ENCODE data around the gene CYP26B1. TPM values are rescaled to one million over a fixed set of nuclear protein-coding genes. Genes with fewer than 3 reads are reported as not detected.

CYP26B1 gene
- total and polyA plus RNA-seq, 2 of the 8 experiments (the other 6 are each of a cell fraction or from before 2014, with no cell fraction given) = 0.06 to 0.69 TPM

DNA sequence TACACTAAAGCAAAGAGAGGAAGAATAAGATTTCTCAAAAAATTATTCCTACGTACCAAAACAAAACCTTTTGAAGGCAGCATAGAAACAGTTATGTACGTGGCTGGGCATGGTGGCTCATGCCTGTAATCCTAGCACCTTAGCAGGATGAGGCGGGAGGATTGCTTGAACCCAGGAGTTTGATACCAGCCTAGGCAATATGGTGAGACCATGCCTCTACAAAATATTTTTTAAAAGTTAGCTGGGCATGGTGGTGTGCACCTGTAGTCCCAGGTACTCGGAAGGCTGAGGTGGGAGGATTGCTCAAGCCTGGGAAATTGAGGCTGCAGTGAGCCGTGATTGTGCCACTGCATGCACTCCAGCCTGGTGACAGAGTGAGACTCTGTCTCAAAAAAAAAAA is 14.9 kb upstream of the CYP26B1 start:
- TF ChIP-seq EGR1 (IDR thresholded peaks at IDR 0.05; ENCODE audit: borderline replicate concordance, low read depth, low read length) (no peak), EP300 (IDR thresholded peaks at IDR 0.05; ENCODE audit: borderline replicate concordance in 1 of 2, low read depth in 2 of 2, low read length in 2 of 2) (no peak), SP2 (IDR thresholded peaks at IDR 0.05; ENCODE audit: low read length) (no peak)
- no peak overlapping the region for H2BK5ac ChIP-seq (ENCODE audit: low read depth, low read length)
- H3K56ac ChIP-seq (replicated peaks; ENCODE audit: insufficient read length, low read depth, low read length) = no peak overlapping the region
- FAIRE-seq (no peak), DNase-seq (ENCODE audit: low read depth in 1 of 2, low spot score in 2 of 2) (no peak)
- no peaks in the 10 kb centered on the region for H3K79me1 ChIP-seq (ENCODE audit: low read depth, low read length)
- H3K4me3 ChIP-seq (ENCODE audit: extremely low read depth in 1 of 4, insufficient read depth in 2 of 4, low read depth in 3 of 4, low read length in 4 of 4) = no peak overlapping the region
- H3K4me2 ChIP-seq (ENCODE audit: insufficient read depth in 1 of 2, low read depth in 2 of 2, low read length in 2 of 2) = no peak overlapping the region
- H2BK20ac ChIP-seq (ENCODE audit: low read length) = no peak overlapping the region
- no peak overlapping the region for H3K23ac ChIP-seq (ENCODE audit: insufficient read length)
- H3K4me1 ChIP-seq (replicated peaks in 1 of 4; ENCODE audit: control insufficient read depth in 3 of 4, insufficient read depth in 4 of 4, low read length in 3 of 4) = no peaks in the 10 kb centered on the region
- CTCF ChIA-PET (ENCODE audit: partially characterized antibody) = interaction anchor here (1.1 to 6.7 kb wide), 3 partner anchors 12 to 365 kb away, joined by 4 to 31 read pairs (median 4); no protein-coding TSS in a partner anchor
- no peak overlapping the region for H4K5ac ChIP-seq (ENCODE audit: insufficient read length, low read depth, low read length)
- no peak overlapping the region for H3K4ac ChIP-seq (replicated peaks; ENCODE audit: insufficient read length, low read depth, low read length)
- H3K27me3 ChIP-seq (replicated peaks in 1 of 4; ENCODE audit: control insufficient read depth in 3 of 4, extremely low read depth in 1 of 4, insufficient read depth in 3 of 4, low read length in 3 of 4) = no peaks in the 10 kb centered on the region
- POLR2A ChIA-PET (ENCODE audit: partially characterized antibody) = no interaction called here
- no peak overlapping the region for H3K18ac ChIP-seq (ENCODE audit: extremely low read depth, low read length)
- no peak overlapping the region for H2AK5ac ChIP-seq (ENCODE audit: low read depth, low read length)
- no peaks in the 10 kb centered on the region for H3K79me2 ChIP-seq (ENCODE audit: control insufficient read depth in 1 of 2, insufficient read depth in 2 of 2, low read length in 2 of 2)
- no peak overlapping the region for H2AFZ ChIP-seq (ENCODE audit: low read length)
- H4K20me1 ChIP-seq (replicated peaks in 1 of 2; ENCODE audit: control insufficient read depth in 1 of 2, insufficient read depth in 2 of 2, low read length in 2 of 2) = no peaks in the 10 kb centered on the region
- H3K27ac ChIP-seq (ENCODE audit: low read depth, low read length) = no peak overlapping the region
- H2BK120ac ChIP-seq (replicated peaks; ENCODE audit: low read depth, low read length) = no peak overlapping the region
- H3K23me2 ChIP-seq (ENCODE audit: low read depth, low read length) = no peaks in the 10 kb centered on the region
- no peak overlapping the region for H2BK15ac ChIP-seq (ENCODE audit: low read length)
- H2BK12ac ChIP-seq (ENCODE audit: low read depth, low read length) = no peak overlapping the region
- H3K9ac ChIP-seq (replicated peaks in 1 of 4; ENCODE audit: extremely low read depth in 1 of 4, low read depth in 3 of 4, low read length in 3 of 4) = no peak overlapping the region
- H4K8ac ChIP-seq (ENCODE audit: extremely low read depth, insufficient read depth, low read length) = no peak overlapping the region
- H3K14ac ChIP-seq (ENCODE audit: insufficient read length) = no peak overlapping the region
- no peak overlapping the region for H4K91ac ChIP-seq (replicated peaks; ENCODE audit: insufficient read length, low read length)
- no peaks in the 10 kb centered on the region for H3K36me3 ChIP-seq (ENCODE audit: control insufficient read depth in 2 of 4, insufficient read depth in 4 of 4, low read length in 3 of 4)
- 89% methylated on average over 5 of the region's 5 CpGs; no CpG with 5 or more reads in 1 of the 2 experiments for WGBS, 2 experiments (ENCODE audit: extremely low coverage in 1 of 2, insufficient coverage in 1 of 2, insufficient read length in 1 of 2, insufficient replicate concordance in 2 of 2, low coverage in 1 of 2, low lambda C conversion rate in 2 of 2, missing lambda C conversion rate in 1 of 2)
- H3K9me3 ChIP-seq (ENCODE audit: insufficient read depth in 2 of 2, low read depth in 1 of 2, low read length in 1 of 2) = no peaks in the 10 kb centered on the region

All from H1 (cell line).